Liver (tissue), 9 donors: Measurements from ENCODE around the gene SEMA6B. TPM values are rescaled to one million over a fixed set of nuclear protein-coding genes. Genes with fewer than 3 reads are reported as not detected.

Experiments
- DNase-seq: peaks from one replicate; pipeline ENCODE4 v3.0.0-alpha.2; 2017; ENCODE audit warnings: low spot score
- H3K27ac ChIP-seq, 2 donors: one replicate each; pipeline ENCODE4 v1.7.0; 2013; ENCODE audit warnings: inconsistent platforms in 2 of 2, low read length in 2 of 2, control low read depth in 1 of 2, low read depth in 1 of 2, mild to moderate bottlenecking in 1 of 2
- H3K27me3 ChIP-seq, 4 donors: one replicate each; pipeline versions ENCODE4 v1.6.1 to v1.7.0; 2013; ENCODE audit warnings: low read length in 3 of 4, inconsistent platforms in 1 of 4, mild to moderate bottlenecking in 1 of 4, moderate library complexity in 1 of 4; ENCODE audit not compliant: control insufficient read depth in 4 of 4, insufficient read depth in 4 of 4
- H3K36me3 ChIP-seq, 4 donors: one replicate each; pipeline versions ENCODE4 v1.6.1 to v1.7.0; 2013; ENCODE audit warnings: low read length in 3 of 4, mild to moderate bottlenecking in 3 of 4, low read depth in 1 of 4, moderate library complexity in 1 of 4; ENCODE audit not compliant: control insufficient read depth in 4 of 4, insufficient read depth in 3 of 4
- H3K4me1 ChIP-seq, 4 donors: one replicate each; pipeline versions ENCODE4 v1.6.1 to v1.7.0; 2013; ENCODE audit warnings: low read length in 3 of 4, mild to moderate bottlenecking in 3 of 4, moderate library complexity in 1 of 4; ENCODE audit not compliant: control insufficient read depth in 4 of 4, insufficient read depth in 4 of 4
- H3K4me3 ChIP-seq, 3 donors: one replicate each; pipeline versions ENCODE4 v1.6.1 to v1.7.0; 2013; ENCODE audit warnings: low read length in 3 of 3, control low read depth in 1 of 3, low read depth in 1 of 3, mild to moderate bottlenecking in 1 of 3
- H3K9ac ChIP-seq, 2 donors: one replicate each; pipeline ENCODE4 v1.7.0; 2013; ENCODE audit warnings: low read length in 2 of 2, mild to moderate bottlenecking in 2 of 2, moderate library complexity in 2 of 2, control low read depth in 1 of 2, low read depth in 1 of 2
- H3K9me3 ChIP-seq, 4 donors: one replicate each; pipeline versions ENCODE4 v1.6.1 to v1.7.0; 2013; ENCODE audit warnings: low read length in 3 of 4; ENCODE audit not compliant: control insufficient read depth in 4 of 4
- EGR1 ChIP-seq, 2 donors: IDR thresholded peaks; 2 replicates each; pipeline ENCODE4 v1.6.1; 2016 to 2018; ENCODE audit warnings: antibody characterized with exemption in 2 of 2, low read depth in 2 of 2
- FOXA1 ChIP-seq: IDR thresholded peaks from 2 replicates; pipeline ENCODE4 v1.6.1; 2016; ENCODE audit warnings: antibody characterized with exemption
- FOXA2 ChIP-seq: IDR thresholded peaks from 2 replicates; pipeline ENCODE4 v1.6.1; 2016; ENCODE audit warnings: antibody characterized with exemption
- GABPA ChIP-seq, 2 donors: IDR thresholded peaks in 1 of 2; conservative IDR thresholded peaks in 1 of 2; 2 replicates each; pipeline ENCODE4 v1.6.1; 2016; ENCODE audit warnings: antibody characterized with exemption in 2 of 2, mild to moderate bottlenecking in 1 of 2, moderate library complexity in 1 of 2
- HNF4A ChIP-seq, 2 donors: conservative IDR thresholded peaks; 2 replicates each; pipeline ENCODE4 v1.6.1; 2016; ENCODE audit warnings: antibody characterized with exemption in 2 of 2, mild to moderate bottlenecking in 2 of 2
- HNF4G ChIP-seq: IDR thresholded peaks from 2 replicates; pipeline ENCODE4 v1.6.1; 2016; ENCODE audit warnings: antibody characterized with exemption
- JUND ChIP-seq, 2 donors: IDR thresholded peaks; 2 replicates each; pipeline ENCODE4 v1.6.1; 2016; ENCODE audit warnings: antibody characterized with exemption in 2 of 2
- MAX ChIP-seq: IDR thresholded peaks from 2 replicates; pipeline ENCODE4 v1.6.1; 2016; ENCODE audit warnings: antibody characterized with exemption
- RAD21 ChIP-seq, 2 donors: IDR thresholded peaks; 2 replicates each; pipeline ENCODE4 v1.6.1; 2016; ENCODE audit warnings: antibody characterized with exemption in 2 of 2, mild to moderate bottlenecking in 2 of 2
- SP1 ChIP-seq: IDR thresholded peaks from 2 replicates; pipeline ENCODE4 v1.6.1; 2018; ENCODE audit warnings: antibody characterized with exemption, mild to moderate bottlenecking
- TAF1 ChIP-seq: conservative IDR thresholded peaks from 2 replicates; pipeline ENCODE4 v1.6.1; 2016; ENCODE audit warnings: antibody characterized with exemption, mild to moderate bottlenecking
- YY1 ChIP-seq: IDR thresholded peaks from 2 replicates; pipeline ENCODE4 v1.6.1; 2016; ENCODE audit warnings: antibody characterized with exemption, mild to moderate bottlenecking
- ZBTB33 ChIP-seq: IDR thresholded peaks from 2 replicates; pipeline ENCODE4 v1.6.1; 2016; ENCODE audit warnings: antibody characterized with exemption
- WGBS: extraction: QIAGEN DNeasy Blood & Tissue Kit; methylation state at CpG from one replicate; pipeline ENCODE4 v1.1.7; 2013; 5-methylcytosine and 5-hydroxymethylcytosine counted together
- polyA plus RNA-seq, 2 donors: library from polyadenylated mRNA; stranded (reverse) in 1 of 2; unstranded in 1 of 2; fragments of 200-250 nt in 1 of 2; fragments of >200 nt in 1 of 2; fragmentation: Nextera tagmentation in 1 of 2; extraction: Ambion mirVana in 1 of 2; gene quantifications; one replicate each; pipeline versions ENCODE4 v1.2.1 to v1.2.3, GENCODE V29; 2013 to 2015
- total RNA-seq, 2 donors: library from RNA; depleted of rRNA; stranded (reverse); fragments of >200 nt; gene quantifications; one replicate each; pipeline ENCODE4 v1.2.3, GENCODE V29; 2014
- TF ChIP-seq, protein P1 (sequence below): IDR thresholded peaks from 2 replicates; pipeline ENCODE4 v1.6.1; 2016; ENCODE audit warnings: antibody characterized with exemption, mild to moderate bottlenecking
- TF ChIP-seq, protein P2 (sequence below): fragments of 150-350 bp; IDR thresholded peaks from 2 replicates; pipeline ENCODE4 v1.5.1; 2017; ENCODE audit warnings: improper control_type of control experiment, low read depth, low read length; ENCODE audit not compliant: missing input control
- donor health status: healthy.
- donor health status: healthy.
- donor health status: healthy.
- donor health status: healthy.
- donor health status: healthy.

Gene SEMA6B
- total and polyA plus RNA-seq, 4 donors = 0.58 to 3.2 (median 2.9) TPM

- Histone ChIP-seq H3K9me3 (no peaks in the 10 kb centered on the region), H3K27ac (no peak overlapping the region), H3K4me3 (no peak overlapping the region), H3K36me3 (peaks cover 3 to 47% (median 15%) of the 10 kb centered on the region in 4 donors), H3K27me3 (no peaks in the 10 kb centered on the region), H3K4me1 (no peaks in the 10 kb centered on the region), H3K9ac (no peak overlapping the region)
- TF ChIP-seq MAX (no peak), SP1 (no peak), YY1 (no peak), FOXA1 (no peak), ZBTB33 (no peak), HNF4G (no peak), EGR1 (IDR thresholded peaks at IDR 0.05; ENCODE audit: low read depth in 2 of 2) (no peak), JUND (IDR thresholded peaks at IDR 0.05) (no peak), HNF4A (conservative IDR thresholded peaks at IDR 0.05) (no peak), FOXA2 (no peak), TAF1 (no peak), RAD21 (IDR thresholded peaks at IDR 0.05) (no peak), GABPA (IDR thresholded peaks at IDR 0.05 in 1 of 2, conservative IDR thresholded peaks at IDR 0.05 in 1 of 2) (no peak)
- TF ChIP-seq, protein P1, sequence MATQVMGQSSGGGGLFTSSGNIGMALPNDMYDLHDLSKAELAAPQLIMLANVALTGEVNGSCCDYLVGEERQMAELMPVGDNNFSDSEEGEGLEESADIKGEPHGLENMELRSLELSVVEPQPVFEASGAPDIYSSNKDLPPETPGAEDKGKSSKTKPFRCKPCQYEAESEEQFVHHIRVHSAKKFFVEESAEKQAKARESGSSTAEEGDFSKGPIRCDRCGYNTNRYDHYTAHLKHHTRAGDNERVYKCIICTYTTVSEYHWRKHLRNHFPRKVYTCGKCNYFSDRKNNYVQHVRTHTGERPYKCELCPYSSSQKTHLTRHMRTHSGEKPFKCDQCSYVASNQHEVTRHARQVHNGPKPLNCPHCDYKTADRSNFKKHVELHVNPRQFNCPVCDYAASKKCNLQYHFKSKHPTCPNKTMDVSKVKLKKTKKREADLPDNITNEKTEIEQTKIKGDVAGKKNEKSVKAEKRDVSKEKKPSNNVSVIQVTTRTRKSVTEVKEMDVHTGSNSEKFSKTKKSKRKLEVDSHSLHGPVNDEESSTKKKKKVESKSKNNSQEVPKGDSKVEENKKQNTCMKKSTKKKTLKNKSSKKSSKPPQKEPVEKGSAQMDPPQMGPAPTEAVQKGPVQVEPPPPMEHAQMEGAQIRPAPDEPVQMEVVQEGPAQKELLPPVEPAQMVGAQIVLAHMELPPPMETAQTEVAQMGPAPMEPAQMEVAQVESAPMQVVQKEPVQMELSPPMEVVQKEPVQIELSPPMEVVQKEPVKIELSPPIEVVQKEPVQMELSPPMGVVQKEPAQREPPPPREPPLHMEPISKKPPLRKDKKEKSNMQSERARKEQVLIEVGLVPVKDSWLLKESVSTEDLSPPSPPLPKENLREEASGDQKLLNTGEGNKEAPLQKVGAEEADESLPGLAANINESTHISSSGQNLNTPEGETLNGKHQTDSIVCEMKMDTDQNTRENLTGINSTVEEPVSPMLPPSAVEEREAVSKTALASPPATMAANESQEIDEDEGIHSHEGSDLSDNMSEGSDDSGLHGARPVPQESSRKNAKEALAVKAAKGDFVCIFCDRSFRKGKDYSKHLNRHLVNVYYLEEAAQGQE = no peak
- TF ChIP-seq, protein P2, sequence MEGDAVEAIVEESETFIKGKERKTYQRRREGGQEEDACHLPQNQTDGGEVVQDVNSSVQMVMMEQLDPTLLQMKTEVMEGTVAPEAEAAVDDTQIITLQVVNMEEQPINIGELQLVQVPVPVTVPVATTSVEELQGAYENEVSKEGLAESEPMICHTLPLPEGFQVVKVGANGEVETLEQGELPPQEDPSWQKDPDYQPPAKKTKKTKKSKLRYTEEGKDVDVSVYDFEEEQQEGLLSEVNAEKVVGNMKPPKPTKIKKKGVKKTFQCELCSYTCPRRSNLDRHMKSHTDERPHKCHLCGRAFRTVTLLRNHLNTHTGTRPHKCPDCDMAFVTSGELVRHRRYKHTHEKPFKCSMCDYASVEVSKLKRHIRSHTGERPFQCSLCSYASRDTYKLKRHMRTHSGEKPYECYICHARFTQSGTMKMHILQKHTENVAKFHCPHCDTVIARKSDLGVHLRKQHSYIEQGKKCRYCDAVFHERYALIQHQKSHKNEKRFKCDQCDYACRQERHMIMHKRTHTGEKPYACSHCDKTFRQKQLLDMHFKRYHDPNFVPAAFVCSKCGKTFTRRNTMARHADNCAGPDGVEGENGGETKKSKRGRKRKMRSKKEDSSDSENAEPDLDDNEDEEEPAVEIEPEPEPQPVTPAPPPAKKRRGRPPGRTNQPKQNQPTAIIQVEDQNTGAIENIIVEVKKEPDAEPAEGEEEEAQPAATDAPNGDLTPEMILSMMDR = no peak
- 97% methylated on average over 61 of the region's 61 CpGs for WGBS
- DNase-seq = no peak
Observed at GRCh38 chr19:4493929-4494690, 65.4 kb downstream of the SEMA6B start.
